Measurements from ENCODE around the gene LINC00237.

DNA sequence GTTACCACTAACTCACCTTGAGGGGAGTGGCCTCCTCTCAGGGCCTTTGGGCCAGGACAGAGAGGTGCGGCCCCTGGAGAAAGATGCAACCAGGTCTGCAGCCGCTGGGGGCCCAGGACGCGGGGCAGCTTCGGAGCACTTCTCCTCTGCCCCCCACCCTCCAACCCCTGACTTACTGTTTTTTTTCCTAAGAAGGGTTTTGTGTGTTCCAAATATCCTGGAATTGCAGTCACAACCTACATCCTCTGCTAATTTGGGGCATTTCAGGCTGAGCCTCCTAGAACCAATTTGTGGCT, 1.7 kb downstream of the LINC00237 start:
- TF ChIP-seq, protein P1, sequence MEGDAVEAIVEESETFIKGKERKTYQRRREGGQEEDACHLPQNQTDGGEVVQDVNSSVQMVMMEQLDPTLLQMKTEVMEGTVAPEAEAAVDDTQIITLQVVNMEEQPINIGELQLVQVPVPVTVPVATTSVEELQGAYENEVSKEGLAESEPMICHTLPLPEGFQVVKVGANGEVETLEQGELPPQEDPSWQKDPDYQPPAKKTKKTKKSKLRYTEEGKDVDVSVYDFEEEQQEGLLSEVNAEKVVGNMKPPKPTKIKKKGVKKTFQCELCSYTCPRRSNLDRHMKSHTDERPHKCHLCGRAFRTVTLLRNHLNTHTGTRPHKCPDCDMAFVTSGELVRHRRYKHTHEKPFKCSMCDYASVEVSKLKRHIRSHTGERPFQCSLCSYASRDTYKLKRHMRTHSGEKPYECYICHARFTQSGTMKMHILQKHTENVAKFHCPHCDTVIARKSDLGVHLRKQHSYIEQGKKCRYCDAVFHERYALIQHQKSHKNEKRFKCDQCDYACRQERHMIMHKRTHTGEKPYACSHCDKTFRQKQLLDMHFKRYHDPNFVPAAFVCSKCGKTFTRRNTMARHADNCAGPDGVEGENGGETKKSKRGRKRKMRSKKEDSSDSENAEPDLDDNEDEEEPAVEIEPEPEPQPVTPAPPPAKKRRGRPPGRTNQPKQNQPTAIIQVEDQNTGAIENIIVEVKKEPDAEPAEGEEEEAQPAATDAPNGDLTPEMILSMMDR (IDR thresholded peaks at IDR 0.05; ENCODE audit: low read length): no peak
- TF ChIP-seq EZH2 (optimal IDR thresholded peaks at IDR 0.05; ENCODE audit: low read depth, low read length) (no peak), EZH2phosphoT487 (IDR thresholded peaks at IDR 0.05; ENCODE audit: low read length) (no peak)

Data from MM.1S (cell line).